ENCODE measurements around the gene EMSY.
"Not testable (repeated sequence)": the region's sequence is repeated elsewhere in the genome, so short reads cannot be mapped to it uniquely, and the experiment has no call there.

The EMSY gene

DNA sequence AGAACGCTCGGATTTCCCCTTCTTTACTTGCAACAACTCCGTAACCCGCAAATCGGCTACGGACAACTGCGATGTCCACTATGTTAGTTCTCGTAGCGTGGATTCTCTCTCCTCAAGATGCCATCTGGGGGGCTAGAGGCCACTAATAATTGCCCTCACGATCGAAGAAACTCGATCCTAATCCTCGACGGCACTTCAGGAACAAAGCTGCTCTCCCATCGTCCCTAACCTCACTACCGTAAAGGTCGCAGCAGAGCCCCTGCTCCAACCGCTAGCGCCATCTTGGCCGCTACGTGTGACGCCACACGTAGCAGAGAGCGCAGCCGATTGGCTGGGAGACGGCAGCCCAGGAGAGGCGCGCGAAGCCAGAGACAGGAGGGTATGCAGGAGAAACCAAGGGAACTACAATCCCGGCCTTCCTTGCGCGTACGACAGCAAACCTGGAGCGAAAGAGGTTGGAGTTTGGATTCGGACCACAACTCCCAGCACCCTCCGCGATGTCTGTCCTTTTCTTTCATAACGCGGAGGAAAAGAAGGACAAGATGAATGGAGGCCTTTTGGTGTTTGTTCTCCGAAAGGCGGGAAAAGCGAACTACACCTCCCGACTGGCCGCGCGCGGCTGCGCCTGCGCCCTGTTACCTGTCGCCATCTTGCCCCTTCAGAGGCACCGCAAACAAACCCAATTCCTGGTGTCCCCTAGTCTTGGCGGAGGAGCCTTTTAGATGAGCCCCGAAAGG lies at the start of gene EMSY:
Gene EMSY, plus strand, starts transcription at position 635 of the 737 bp plus-strand sequence. CDS start 1,921 bp downstream, outside the sequence.
- H3K4me3 ChIP-seq (ENCODE audit: low read depth in 1 of 2, low read length in 2 of 2), result peak within 1 kb of the TSS; percentile 98 to 99
- peaks cover 2 to 7% of the 10 kb centered on the region in 2 donors for H3K36me3 ChIP-seq (ENCODE audit: control insufficient read depth in 1 of 2, insufficient read depth in 2 of 2, low read length in 2 of 2)
- no peaks in the 10 kb centered on the region for H3K9me3 ChIP-seq (ENCODE audit: control insufficient read depth in 1 of 2, low read length in 2 of 2)
- peak within 1 kb of the TSS; percentile 97 to 100 for H3K9ac ChIP-seq (ENCODE audit: low read depth in 1 of 2, low read length in 2 of 2)
- H3K27me3 ChIP-seq (ENCODE audit: control insufficient read depth in 1 of 2, insufficient read depth in 2 of 2, low read length in 2 of 2), result no peaks in the 10 kb centered on the region
- H3K4me1 ChIP-seq (ENCODE audit: control insufficient read depth in 1 of 2, insufficient read depth in 2 of 2, low read length in 2 of 2), result peaks cover 14 to 17% of the 10 kb centered on the region in 2 donors
- peak within 1 kb of the TSS; percentile 94 for H3K27ac ChIP-seq (ENCODE audit: low read depth, low read length)

DNA sequence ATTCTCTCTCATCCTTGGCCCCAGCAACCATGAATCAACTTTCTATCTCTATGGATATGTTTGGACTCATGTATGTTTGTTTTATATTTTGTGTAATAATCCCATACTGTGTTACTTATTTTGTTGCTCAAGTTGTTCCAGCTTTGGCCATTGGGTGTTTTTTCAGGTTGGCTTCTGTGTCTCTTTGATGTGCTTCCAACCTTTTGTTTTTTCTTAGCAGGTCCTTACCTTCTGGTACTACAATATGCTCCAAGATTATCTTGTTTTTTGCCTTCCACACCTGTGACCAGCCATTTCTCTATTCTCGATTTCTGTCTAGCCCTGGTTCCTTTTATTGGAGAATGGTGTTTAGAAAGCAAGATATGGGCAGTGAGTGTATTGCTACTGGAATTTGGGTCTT lies 49.5 kb upstream of the EMSY start:
- no peaks in the 10 kb centered on the region for H3K36me3 ChIP-seq (ENCODE audit: control insufficient read depth in 1 of 2, insufficient read depth in 2 of 2, low read length in 2 of 2)
- H3K9ac ChIP-seq (ENCODE audit: low read depth in 1 of 2, low read length in 2 of 2), result no peak overlapping the region
- H3K27ac ChIP-seq (ENCODE audit: low read depth, low read length), result no peak overlapping the region
- H3K9me3 ChIP-seq (ENCODE audit: control insufficient read depth in 1 of 2, low read length in 2 of 2), result no peaks in the 10 kb centered on the region
- H3K4me3 ChIP-seq (ENCODE audit: low read depth in 1 of 2, low read length in 2 of 2), result no peak overlapping the region
- H3K27me3 ChIP-seq (ENCODE audit: control insufficient read depth in 1 of 2, insufficient read depth in 2 of 2, low read length in 2 of 2), result no peaks in the 10 kb centered on the region
- H3K4me1 ChIP-seq (ENCODE audit: control insufficient read depth in 1 of 2, insufficient read depth in 2 of 2, low read length in 2 of 2), result peaks cover 4 to 14% of the 10 kb centered on the region in 2 donors

GRCh38 chr11:76397383-76397782 lies 47.4 kb upstream of the EMSY start:
- Histone ChIP-seq H3K36me3 (ENCODE audit: control insufficient read depth in 1 of 2, insufficient read depth in 2 of 2, low read length in 2 of 2) (no peaks in the 10 kb centered on the region), H3K4me1 (ENCODE audit: control insufficient read depth in 1 of 2, insufficient read depth in 2 of 2, low read length in 2 of 2) (peaks cover 0 to 5% of the 10 kb centered on the region in 2 donors), H3K9ac (ENCODE audit: low read depth in 1 of 2, low read length in 2 of 2) (no peak overlapping the region), H3K27ac (ENCODE audit: low read depth, low read length) (no peak overlapping the region), H3K27me3 (ENCODE audit: control insufficient read depth in 1 of 2, insufficient read depth in 2 of 2, low read length in 2 of 2) (no peaks in the 10 kb centered on the region), H3K4me3 (ENCODE audit: low read depth in 1 of 2, low read length in 2 of 2) (no peak overlapping the region), H3K9me3 (ENCODE audit: control insufficient read depth in 1 of 2, low read length in 2 of 2) (no peaks in the 10 kb centered on the region)

DNA sequence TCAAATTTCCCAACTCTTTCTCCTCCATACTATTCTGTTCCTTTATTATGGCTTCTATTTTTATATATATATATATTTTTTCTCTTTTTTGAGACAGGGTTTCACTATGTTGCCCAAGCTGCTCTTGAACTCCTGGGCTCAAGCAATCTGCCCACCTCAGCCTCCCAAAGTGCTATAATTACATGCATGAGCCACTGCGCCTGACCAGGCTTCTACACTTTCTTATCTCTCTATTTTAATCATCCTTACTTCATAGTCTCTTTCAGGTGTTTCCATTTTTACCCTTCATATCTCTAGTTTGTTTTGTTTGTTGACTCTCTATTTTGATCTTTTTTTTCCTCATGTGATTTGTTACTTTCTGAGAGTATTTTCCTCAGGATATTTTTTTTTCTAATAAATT lies 43.9 kb upstream of the EMSY start:
- no peaks in the 10 kb centered on the region for H3K36me3 ChIP-seq (ENCODE audit: control insufficient read depth in 1 of 2, insufficient read depth in 2 of 2, low read length in 2 of 2)
- H3K4me3 ChIP-seq (ENCODE audit: low read depth in 1 of 2, low read length in 2 of 2), result no peak overlapping the region
- H3K4me1 ChIP-seq (ENCODE audit: control insufficient read depth in 1 of 2, insufficient read depth in 2 of 2, low read length in 2 of 2), result no peaks in the 10 kb centered on the region
- H3K27me3 ChIP-seq (ENCODE audit: control insufficient read depth in 1 of 2, insufficient read depth in 2 of 2, low read length in 2 of 2), result no peaks in the 10 kb centered on the region
- no peak overlapping the region for H3K27ac ChIP-seq (ENCODE audit: low read depth, low read length)
- no peaks in the 10 kb centered on the region for H3K9me3 ChIP-seq (ENCODE audit: control insufficient read depth in 1 of 2, low read length in 2 of 2)
- no peak overlapping the region for H3K9ac ChIP-seq (ENCODE audit: low read depth in 1 of 2, low read length in 2 of 2)

DNA sequence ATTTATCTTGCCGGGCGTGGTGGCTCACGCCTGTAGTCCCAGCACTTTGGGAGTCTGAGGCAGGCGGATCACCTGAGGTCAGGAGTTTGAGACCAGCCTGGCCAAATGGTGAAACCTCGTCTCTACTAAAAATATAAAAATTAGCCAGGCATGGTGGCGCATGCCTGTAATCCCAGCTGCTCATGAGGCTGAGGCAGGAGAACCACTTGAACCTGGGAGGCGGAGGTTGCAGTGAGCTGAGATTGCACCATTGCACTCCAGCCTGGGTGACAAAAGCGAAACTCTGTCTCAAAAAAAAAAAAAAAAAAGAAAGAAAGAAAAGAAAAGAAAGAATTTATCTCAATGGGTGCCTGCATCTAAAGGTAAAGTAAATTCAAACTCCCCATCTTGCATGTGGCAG lies 43.3 kb upstream of the EMSY start:
- H3K4me1 ChIP-seq (ENCODE audit: control insufficient read depth in 1 of 2, insufficient read depth in 2 of 2, low read length in 2 of 2); H3K27me3 ChIP-seq (ENCODE audit: control insufficient read depth in 1 of 2, insufficient read depth in 2 of 2, low read length in 2 of 2); H3K36me3 ChIP-seq (ENCODE audit: control insufficient read depth in 1 of 2, insufficient read depth in 2 of 2, low read length in 2 of 2); H3K27ac ChIP-seq (ENCODE audit: low read depth, low read length); H3K9me3 ChIP-seq (ENCODE audit: control insufficient read depth in 1 of 2, low read length in 2 of 2); H3K9ac ChIP-seq (ENCODE audit: low read depth in 1 of 2, low read length in 2 of 2); H3K4me3 ChIP-seq (ENCODE audit: low read depth in 1 of 2, low read length in 2 of 2): not testable (repeated sequence)

DNA sequence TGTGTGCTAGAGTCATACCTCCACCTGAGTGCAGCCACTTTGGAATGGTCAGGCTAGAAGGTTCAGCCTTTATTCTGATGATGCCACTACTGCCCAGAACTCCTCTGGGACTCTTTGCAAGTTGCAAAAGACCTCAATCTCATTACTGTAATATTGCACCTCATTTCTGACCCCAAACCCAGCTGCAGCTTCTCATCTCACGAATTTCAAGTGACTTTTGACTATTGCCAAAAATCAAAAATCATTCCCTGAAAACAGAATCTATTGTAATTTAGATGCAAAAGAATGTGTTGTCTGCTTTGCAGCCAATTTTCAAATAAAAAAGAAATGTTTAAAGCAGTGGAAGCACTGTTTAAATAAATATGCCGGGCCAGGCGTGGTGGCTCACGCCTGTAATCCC lies 38.5 kb upstream of the EMSY start:
- H3K27me3 ChIP-seq (ENCODE audit: control insufficient read depth in 1 of 2, insufficient read depth in 2 of 2, low read length in 2 of 2), result no peaks in the 10 kb centered on the region
- H3K9me3 ChIP-seq (ENCODE audit: control insufficient read depth in 1 of 2, low read length in 2 of 2), result no peaks in the 10 kb centered on the region

DNA sequence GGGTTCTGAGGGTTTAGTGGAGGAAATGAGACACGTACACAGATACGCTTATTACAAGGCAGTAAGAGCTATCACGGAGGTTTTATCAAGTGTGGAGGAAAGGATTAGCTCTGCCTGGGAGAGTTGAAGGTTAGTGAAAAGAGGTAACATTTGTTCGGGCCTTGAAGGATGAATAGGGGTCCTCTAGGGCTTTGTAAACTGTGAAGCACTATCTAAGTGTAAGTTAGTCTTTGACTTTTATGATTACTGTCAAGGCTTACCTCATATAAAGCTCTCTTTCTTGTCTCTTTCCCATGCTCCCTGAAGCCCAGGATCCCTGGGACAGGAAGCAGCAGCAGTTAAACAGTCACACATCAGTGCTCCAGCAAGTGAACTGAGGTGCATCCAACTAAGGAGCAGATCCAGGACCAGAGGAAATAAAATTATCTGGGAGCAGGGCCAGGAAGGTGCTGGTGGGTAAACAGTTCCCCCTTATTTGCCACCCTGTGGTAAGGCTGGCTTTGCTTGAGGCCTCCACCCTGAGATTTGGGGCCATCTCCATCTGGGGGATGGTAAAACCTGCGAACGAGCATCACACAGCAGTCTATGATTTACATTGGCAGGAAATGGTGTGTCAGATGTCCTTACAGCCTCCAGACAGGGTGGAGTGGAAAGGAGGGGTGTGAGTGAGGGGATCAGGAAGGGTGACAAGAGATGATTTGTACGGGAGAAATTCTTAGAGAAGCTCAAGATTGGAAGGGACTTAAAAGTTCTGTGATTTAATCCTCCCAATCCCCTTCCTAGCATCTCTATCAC lies 36.5 kb upstream of the EMSY start:
- H3K4me1 ChIP-seq (ENCODE audit: control insufficient read depth in 1 of 2, insufficient read depth in 2 of 2, low read length in 2 of 2), result no peaks in the 10 kb centered on the region

More for the DNA sequence above, 38.5 kb upstream of the EMSY start:
- no peaks in the 10 kb centered on the region for H3K4me1 ChIP-seq (ENCODE audit: control insufficient read depth in 1 of 2, insufficient read depth in 2 of 2, low read length in 2 of 2)
- H3K27ac ChIP-seq (ENCODE audit: low read depth, low read length), result no peak overlapping the region
- no peak overlapping the region for H3K4me3 ChIP-seq (ENCODE audit: low read depth in 1 of 2, low read length in 2 of 2)
- no peaks in the 10 kb centered on the region for H3K36me3 ChIP-seq (ENCODE audit: control insufficient read depth in 1 of 2, insufficient read depth in 2 of 2, low read length in 2 of 2)
- no peak overlapping the region for H3K9ac ChIP-seq (ENCODE audit: low read depth in 1 of 2, low read length in 2 of 2)

DNA sequence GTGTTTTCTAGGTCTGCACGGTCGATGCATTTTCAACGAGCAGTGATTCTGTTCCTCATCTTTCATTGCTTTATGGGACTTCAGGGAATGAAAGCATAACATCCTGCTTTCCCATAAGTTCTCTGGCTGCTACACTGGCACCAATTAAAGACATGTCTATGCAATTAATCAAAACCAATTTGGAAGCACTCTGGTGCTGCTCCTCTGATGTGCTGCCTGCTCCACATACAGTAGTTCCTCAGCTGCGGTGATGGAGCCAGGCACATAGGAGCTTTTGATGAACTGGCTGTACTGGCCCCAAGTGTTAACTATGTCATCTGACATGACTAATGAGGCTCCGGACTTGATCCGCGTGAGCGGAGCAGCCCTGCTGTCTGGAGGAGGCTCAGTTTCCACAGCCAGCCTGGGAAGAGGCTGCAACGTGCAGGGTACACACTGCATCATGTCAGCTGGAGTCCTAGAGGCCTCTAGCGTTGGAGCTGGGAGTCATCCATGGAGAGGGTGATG lies 33.9 kb upstream of the EMSY start:
- Histone ChIP-seq H3K36me3 (ENCODE audit: control insufficient read depth in 1 of 2, insufficient read depth in 2 of 2, low read length in 2 of 2) (no peaks in the 10 kb centered on the region), H3K27me3 (ENCODE audit: control insufficient read depth in 1 of 2, insufficient read depth in 2 of 2, low read length in 2 of 2) (no peaks in the 10 kb centered on the region), H3K27ac (ENCODE audit: low read depth, low read length) (no peak overlapping the region), H3K9me3 (ENCODE audit: control insufficient read depth in 1 of 2, low read length in 2 of 2) (no peaks in the 10 kb centered on the region), H3K4me3 (ENCODE audit: low read depth in 1 of 2, low read length in 2 of 2) (no peak overlapping the region), H3K9ac (ENCODE audit: low read depth in 1 of 2, low read length in 2 of 2) (no peak overlapping the region), H3K4me1 (ENCODE audit: control insufficient read depth in 1 of 2, insufficient read depth in 2 of 2, low read length in 2 of 2) (no peaks in the 10 kb centered on the region)

More for the DNA sequence above, 36.5 kb upstream of the EMSY start:
- no peaks in the 10 kb centered on the region for H3K9me3 ChIP-seq (ENCODE audit: control insufficient read depth in 1 of 2, low read length in 2 of 2)
- no peaks in the 10 kb centered on the region for H3K27me3 ChIP-seq (ENCODE audit: control insufficient read depth in 1 of 2, insufficient read depth in 2 of 2, low read length in 2 of 2)
- no peak overlapping the region for H3K9ac ChIP-seq (ENCODE audit: low read depth in 1 of 2, low read length in 2 of 2)
- H3K27ac ChIP-seq (ENCODE audit: low read depth, low read length), result no peak overlapping the region
- H3K4me3 ChIP-seq (ENCODE audit: low read depth in 1 of 2, low read length in 2 of 2), result no peak overlapping the region
- H3K36me3 ChIP-seq (ENCODE audit: control insufficient read depth in 1 of 2, insufficient read depth in 2 of 2, low read length in 2 of 2), result no peaks in the 10 kb centered on the region

GRCh38 chr11:76415073-76415472 lies 29.7 kb upstream of the EMSY start:
- no peak overlapping the region for H3K27ac ChIP-seq (ENCODE audit: low read depth, low read length)
- no peaks in the 10 kb centered on the region for H3K4me1 ChIP-seq (ENCODE audit: control insufficient read depth in 1 of 2, insufficient read depth in 2 of 2, low read length in 2 of 2)
- no peaks in the 10 kb centered on the region for H3K36me3 ChIP-seq (ENCODE audit: control insufficient read depth in 1 of 2, insufficient read depth in 2 of 2, low read length in 2 of 2)
- no peaks in the 10 kb centered on the region for H3K27me3 ChIP-seq (ENCODE audit: control insufficient read depth in 1 of 2, insufficient read depth in 2 of 2, low read length in 2 of 2)
- H3K9ac ChIP-seq (ENCODE audit: low read depth in 1 of 2, low read length in 2 of 2), result no peak overlapping the region
- H3K4me3 ChIP-seq (ENCODE audit: low read depth in 1 of 2, low read length in 2 of 2), result no peak overlapping the region
- no peaks in the 10 kb centered on the region for H3K9me3 ChIP-seq (ENCODE audit: control insufficient read depth in 1 of 2, low read length in 2 of 2)

DNA sequence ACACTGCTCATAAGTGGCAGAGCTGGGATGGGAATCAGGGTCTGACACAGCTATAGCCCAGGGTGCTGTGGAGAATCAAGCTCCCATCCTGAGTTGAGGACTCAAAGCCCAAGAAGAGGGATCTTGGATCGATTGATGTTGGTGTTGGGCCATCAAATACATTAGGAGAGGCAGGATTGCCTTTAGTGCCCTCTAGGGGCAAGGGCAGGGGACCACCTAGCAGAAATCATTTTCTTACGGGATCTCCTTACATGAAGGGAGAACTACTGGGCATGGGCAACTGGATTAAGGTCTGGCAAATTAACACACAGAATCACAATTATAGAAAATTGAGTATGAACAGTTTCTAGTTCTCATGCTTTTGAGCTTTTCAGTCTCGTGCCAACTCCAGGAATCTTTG lies 24.9 kb upstream of the EMSY start:
- Histone ChIP-seq H3K36me3 (ENCODE audit: control insufficient read depth in 1 of 2, insufficient read depth in 2 of 2, low read length in 2 of 2) (no peaks in the 10 kb centered on the region), H3K9ac (ENCODE audit: low read depth in 1 of 2, low read length in 2 of 2) (no peak overlapping the region), H3K4me3 (ENCODE audit: low read depth in 1 of 2, low read length in 2 of 2) (no peak overlapping the region), H3K27me3 (ENCODE audit: control insufficient read depth in 1 of 2, insufficient read depth in 2 of 2, low read length in 2 of 2) (no peaks in the 10 kb centered on the region), H3K9me3 (ENCODE audit: control insufficient read depth in 1 of 2, low read length in 2 of 2) (no peaks in the 10 kb centered on the region), H3K27ac (ENCODE audit: low read depth, low read length) (no peak overlapping the region), H3K4me1 (ENCODE audit: control insufficient read depth in 1 of 2, insufficient read depth in 2 of 2, low read length in 2 of 2) (no peaks in the 10 kb centered on the region)

Measured in duodenal mucosa (tissue), 2 donors.